ENCODE results near the gene ATP2C2. TPM values are rescaled to one million over a fixed set of nuclear protein-coding genes. Genes with fewer than 3 reads are reported as not detected.

ATP2C2 gene
- total RNA-seq, 1 donor from 2014 or later, result 12.2 TPM

DNA sequence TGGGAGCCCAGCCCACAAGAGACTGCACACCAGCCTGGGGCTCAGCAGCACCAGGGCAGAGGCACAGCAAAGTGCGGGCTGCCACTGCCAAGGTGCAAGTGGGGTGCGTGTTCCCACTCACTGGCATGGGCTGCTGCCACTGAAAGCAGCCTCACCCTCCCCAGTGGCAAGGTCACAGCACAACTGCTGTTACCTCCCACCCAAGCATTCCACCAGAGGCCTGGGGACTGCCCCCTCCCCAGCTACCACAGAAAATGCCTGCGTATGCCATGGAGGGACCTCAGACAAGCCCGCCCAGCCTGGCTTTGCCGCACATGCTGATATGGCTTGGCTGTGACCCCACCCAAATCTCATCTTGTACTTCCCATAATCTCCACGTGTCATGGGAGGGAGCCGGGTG is 103.0 kb downstream of the ATP2C2 start:
- Mint-ChIP-seq H3K36me3 (peaks cover 38% of the 10 kb centered on the region), H3K9me3 (no peaks in the 10 kb centered on the region), H3K27me3 (no peaks in the 10 kb centered on the region), H3K27ac (no peak overlapping the region), H3K4me3 (no peak overlapping the region), H3K4me1 (ENCODE audit: unreplicated experiment) (no peaks in the 10 kb centered on the region)
- DNase-seq (ENCODE audit: extremely low spot score, unreplicated experiment), result peak; percentile 43
- TF ChIP-seq, protein P1, sequence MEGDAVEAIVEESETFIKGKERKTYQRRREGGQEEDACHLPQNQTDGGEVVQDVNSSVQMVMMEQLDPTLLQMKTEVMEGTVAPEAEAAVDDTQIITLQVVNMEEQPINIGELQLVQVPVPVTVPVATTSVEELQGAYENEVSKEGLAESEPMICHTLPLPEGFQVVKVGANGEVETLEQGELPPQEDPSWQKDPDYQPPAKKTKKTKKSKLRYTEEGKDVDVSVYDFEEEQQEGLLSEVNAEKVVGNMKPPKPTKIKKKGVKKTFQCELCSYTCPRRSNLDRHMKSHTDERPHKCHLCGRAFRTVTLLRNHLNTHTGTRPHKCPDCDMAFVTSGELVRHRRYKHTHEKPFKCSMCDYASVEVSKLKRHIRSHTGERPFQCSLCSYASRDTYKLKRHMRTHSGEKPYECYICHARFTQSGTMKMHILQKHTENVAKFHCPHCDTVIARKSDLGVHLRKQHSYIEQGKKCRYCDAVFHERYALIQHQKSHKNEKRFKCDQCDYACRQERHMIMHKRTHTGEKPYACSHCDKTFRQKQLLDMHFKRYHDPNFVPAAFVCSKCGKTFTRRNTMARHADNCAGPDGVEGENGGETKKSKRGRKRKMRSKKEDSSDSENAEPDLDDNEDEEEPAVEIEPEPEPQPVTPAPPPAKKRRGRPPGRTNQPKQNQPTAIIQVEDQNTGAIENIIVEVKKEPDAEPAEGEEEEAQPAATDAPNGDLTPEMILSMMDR (conservative IDR thresholded peaks at IDR 0.05), result no peak

DNA sequence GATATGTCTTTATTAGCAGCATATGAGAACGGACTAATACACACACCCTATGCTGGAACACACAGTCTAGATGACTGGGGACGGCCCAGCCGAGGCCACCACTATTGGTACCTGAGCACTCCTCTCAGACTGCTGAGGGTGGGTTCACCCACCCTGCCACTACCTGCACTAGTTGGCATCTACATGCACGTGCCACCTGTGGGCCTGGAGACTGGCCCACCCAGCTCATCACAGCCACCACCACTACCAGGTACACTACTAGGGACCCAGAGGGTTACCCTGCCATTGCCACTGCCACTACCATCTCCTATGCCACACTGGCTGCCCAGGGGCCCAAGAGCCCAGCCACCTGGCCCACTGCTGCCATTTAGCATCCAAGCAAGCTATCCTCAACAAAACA is 103.6 kb downstream of the ATP2C2 start:
- peaks cover 35% of the 10 kb centered on the region for H3K36me3 Mint-ChIP-seq
- H3K4me1 Mint-ChIP-seq (ENCODE audit: unreplicated experiment), result no peaks in the 10 kb centered on the region
- peak; percentile 60 for DNase-seq (ENCODE audit: extremely low spot score, unreplicated experiment)
- no peak overlapping the region for H3K4me3 Mint-ChIP-seq
- TF ChIP-seq, protein P1 (conservative IDR thresholded peaks at IDR 0.05), result no peak
- no peaks in the 10 kb centered on the region for H3K9me3 Mint-ChIP-seq
- H3K27me3 Mint-ChIP-seq, result no peaks in the 10 kb centered on the region
- no peak overlapping the region for H3K27ac Mint-ChIP-seq

DNA sequence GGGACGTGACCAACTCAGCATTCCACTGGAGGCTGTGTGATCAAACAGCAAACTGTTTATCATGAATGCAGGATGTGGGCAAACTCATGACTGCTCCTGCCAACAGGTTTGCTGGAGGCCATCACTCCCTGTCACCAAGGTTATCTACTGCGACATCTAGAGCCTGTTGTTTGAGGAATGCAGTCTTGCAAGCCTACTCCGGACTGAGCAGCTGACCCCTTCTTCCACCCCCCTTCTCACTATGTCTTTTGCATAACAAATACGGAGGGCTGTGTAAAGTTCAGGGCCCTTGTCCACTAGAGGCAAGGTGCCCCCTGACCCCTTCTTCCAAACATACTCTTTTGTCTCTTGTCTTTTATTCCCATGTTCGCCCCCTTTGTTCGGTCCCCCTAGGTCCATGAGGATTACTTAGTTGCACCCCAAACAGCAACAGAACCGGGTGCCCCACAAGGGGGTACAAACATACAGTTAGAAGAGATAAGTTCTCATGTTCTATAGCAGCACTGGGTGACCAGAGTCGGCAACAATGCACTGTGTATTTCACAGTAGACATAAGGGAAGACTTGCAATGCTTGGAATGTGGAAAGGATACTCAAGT is 107.4 kb downstream of the ATP2C2 start:
- H3K27me3 Mint-ChIP-seq, result no peaks in the 10 kb centered on the region
- no peak overlapping the region for H3K4me3 Mint-ChIP-seq
- H3K27ac Mint-ChIP-seq, result no peak overlapping the region
- no peaks in the 10 kb centered on the region for H3K9me3 Mint-ChIP-seq
- DNase-seq (ENCODE audit: extremely low spot score, unreplicated experiment), result peak; percentile 31
- H3K36me3 Mint-ChIP-seq, result peaks cover 37% of the 10 kb centered on the region
- H3K4me1 Mint-ChIP-seq (ENCODE audit: unreplicated experiment), result peaks cover 10% of the 10 kb centered on the region
- TF ChIP-seq, protein P1 (conservative IDR thresholded peaks at IDR 0.05), result no peak

DNA sequence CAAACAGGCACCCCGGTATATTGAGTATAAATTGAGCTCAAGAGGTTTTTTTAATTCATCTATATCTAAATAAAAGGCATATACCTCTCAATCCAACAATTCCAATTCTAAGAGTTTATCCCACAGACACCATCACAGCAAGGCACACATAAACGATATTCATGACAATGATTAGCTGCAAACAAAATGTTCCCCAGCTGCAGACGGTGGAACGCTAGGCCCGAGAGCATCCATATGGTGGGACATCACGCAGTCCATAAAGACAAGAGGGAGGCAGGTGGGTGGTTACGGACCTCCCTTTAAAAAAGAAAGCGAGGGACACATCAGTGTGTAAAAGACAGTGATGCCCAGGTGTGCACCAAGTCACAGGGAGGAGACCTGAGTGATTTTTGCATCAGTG is 108.1 kb downstream of the ATP2C2 start:
- peaks cover 10% of the 10 kb centered on the region for H3K4me1 Mint-ChIP-seq (ENCODE audit: unreplicated experiment)
- peaks cover 37% of the 10 kb centered on the region for H3K36me3 Mint-ChIP-seq
- peak; percentile 31 for DNase-seq (ENCODE audit: extremely low spot score, unreplicated experiment)
- H3K9me3 Mint-ChIP-seq, result no peaks in the 10 kb centered on the region
- no peaks in the 10 kb centered on the region for H3K27me3 Mint-ChIP-seq
- TF ChIP-seq, protein P1 (conservative IDR thresholded peaks at IDR 0.05), result no peak
- H3K4me3 Mint-ChIP-seq, result no peak overlapping the region
- no peak overlapping the region for H3K27ac Mint-ChIP-seq

DNA sequence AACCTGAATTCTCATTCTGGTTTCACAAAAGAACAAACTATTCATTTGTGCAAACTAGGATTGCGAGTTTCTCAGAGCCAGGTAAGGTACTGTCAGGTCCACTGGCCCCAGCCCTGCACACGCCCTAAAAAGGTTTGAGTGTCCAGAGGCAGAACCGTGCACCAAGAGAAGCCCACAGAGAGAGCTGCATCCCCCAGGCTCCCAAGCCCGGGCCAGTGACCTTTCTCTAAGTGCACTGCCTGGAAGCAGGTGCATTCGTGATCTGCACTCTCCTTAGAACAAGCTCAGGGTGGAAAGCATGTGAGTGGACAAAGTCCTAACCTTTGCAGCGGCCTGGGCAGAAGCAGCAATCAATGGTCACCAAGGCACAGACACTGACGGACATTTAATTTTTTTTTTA is 109.3 kb downstream of the ATP2C2 start:
- no peak overlapping the region for H3K27ac Mint-ChIP-seq
- peaks cover 10% of the 10 kb centered on the region for H3K4me1 Mint-ChIP-seq (ENCODE audit: unreplicated experiment)
- H3K9me3 Mint-ChIP-seq, result no peaks in the 10 kb centered on the region
- DNase-seq (ENCODE audit: extremely low spot score, unreplicated experiment), result peak; percentile 44
- no peak overlapping the region for H3K4me3 Mint-ChIP-seq
- no peaks in the 10 kb centered on the region for H3K27me3 Mint-ChIP-seq
- TF ChIP-seq, protein P1 (conservative IDR thresholded peaks at IDR 0.05), result no peak
- peaks cover 31% of the 10 kb centered on the region for H3K36me3 Mint-ChIP-seq
